ENCODE data around the gene ZMIZ1.

ZMIZ1 gene

GRCh38 chr10:79203833-79204232, 135.1 kb downstream of the ZMIZ1 start:
- Histone ChIP-seq H3K4me3 (replicated peaks; ENCODE audit: low read depth, low read length) (no peak overlapping the region), H3K36me3 (ENCODE audit: control insufficient read depth, insufficient read depth, low read length) (no peaks in the 10 kb centered on the region), H3K27me3 (replicated peaks; ENCODE audit: control insufficient read depth, insufficient read depth, low read length) (no peaks in the 10 kb centered on the region)
- DNase-seq (ENCODE audit: extremely low read depth, insufficient read length) = no peak
- TF ChIP-seq CTCF (IDR thresholded peaks at IDR 0.05; ENCODE audit: insufficient read depth, low read length, poor library complexity, severe bottlenecking) = no peak

GRCh38 chr10:79206300-79207095, 137.7 kb downstream of the ZMIZ1 start:
- TF ChIP-seq CTCF (IDR thresholded peaks at IDR 0.05; ENCODE audit: insufficient read depth, low read length, poor library complexity, severe bottlenecking) = no peak
- Histone ChIP-seq H3K27me3 (replicated peaks; ENCODE audit: control insufficient read depth, insufficient read depth, low read length) (no peaks in the 10 kb centered on the region), H3K36me3 (ENCODE audit: control insufficient read depth, insufficient read depth, low read length) (no peaks in the 10 kb centered on the region), H3K4me3 (replicated peaks; ENCODE audit: low read depth, low read length) (no peak overlapping the region)
- DNase-seq (ENCODE audit: extremely low read depth, insufficient read length) = no peak

DNA sequence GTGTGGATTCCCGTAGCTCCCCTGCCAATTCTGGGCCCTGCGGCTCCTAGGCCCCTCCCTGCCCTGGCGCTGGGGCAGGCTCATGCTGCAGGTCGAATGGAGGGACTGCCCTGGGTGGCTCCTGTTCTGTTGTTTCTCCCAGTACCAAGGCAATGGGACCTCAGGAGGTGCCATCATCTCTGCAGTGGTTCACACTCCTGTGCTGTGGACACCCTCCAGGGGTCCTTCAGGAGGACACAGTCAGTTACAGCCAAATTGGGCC, 138.3 kb downstream of the ZMIZ1 start:
- no peak overlapping the region for H3K4me3 ChIP-seq (replicated peaks; ENCODE audit: low read depth, low read length)
- H3K36me3 ChIP-seq (ENCODE audit: control insufficient read depth, insufficient read depth, low read length) = no peaks in the 10 kb centered on the region
- DNase-seq (ENCODE audit: extremely low read depth, insufficient read length) = no peak
- no peak for TF ChIP-seq CTCF (IDR thresholded peaks at IDR 0.05; ENCODE audit: insufficient read depth, low read length, poor library complexity, severe bottlenecking)
- H3K27me3 ChIP-seq (replicated peaks; ENCODE audit: control insufficient read depth, insufficient read depth, low read length) = no peaks in the 10 kb centered on the region

DNA sequence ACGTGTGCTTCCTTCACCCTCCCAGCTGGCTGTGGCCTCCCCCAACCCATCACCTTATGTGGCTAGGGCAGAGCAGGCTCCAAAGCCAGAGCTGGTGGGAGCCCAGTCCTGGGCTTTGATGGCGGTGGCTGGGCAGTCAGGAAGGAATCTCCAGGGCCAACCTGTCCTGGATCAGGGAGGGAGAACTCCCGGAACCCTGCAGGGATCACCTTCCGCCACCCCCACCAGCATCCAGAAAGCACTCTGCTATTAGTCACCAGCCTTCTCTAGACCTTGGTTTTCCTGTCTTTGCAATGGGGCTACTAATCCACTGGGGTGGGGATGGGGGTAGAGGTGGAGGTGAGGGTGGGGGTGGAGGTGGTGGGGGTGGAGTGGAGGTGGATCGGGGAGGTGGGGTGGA, 139.0 kb downstream of the ZMIZ1 start:
- TF ChIP-seq CTCF (IDR thresholded peaks at IDR 0.05; ENCODE audit: insufficient read depth, low read length, poor library complexity, severe bottlenecking) = no peak
- H3K4me3 ChIP-seq (replicated peaks; ENCODE audit: low read depth, low read length) = no peak overlapping the region
- no peaks in the 10 kb centered on the region for H3K27me3 ChIP-seq (replicated peaks; ENCODE audit: control insufficient read depth, insufficient read depth, low read length)
- H3K36me3 ChIP-seq (ENCODE audit: control insufficient read depth, insufficient read depth, low read length) = no peaks in the 10 kb centered on the region
- no peak for DNase-seq (ENCODE audit: extremely low read depth, insufficient read length)

GRCh38 chr10:79208251-79208983, 139.7 kb downstream of the ZMIZ1 start:
- Histone ChIP-seq H3K36me3 (ENCODE audit: control insufficient read depth, insufficient read depth, low read length) (no peaks in the 10 kb centered on the region), H3K27me3 (replicated peaks; ENCODE audit: control insufficient read depth, insufficient read depth, low read length) (no peaks in the 10 kb centered on the region), H3K4me3 (replicated peaks; ENCODE audit: low read depth, low read length) (no peak overlapping the region)
- TF ChIP-seq CTCF (IDR thresholded peaks at IDR 0.05; ENCODE audit: insufficient read depth, low read length, poor library complexity, severe bottlenecking) = no peak
- no peak for DNase-seq (ENCODE audit: extremely low read depth, insufficient read length)
